ENCODE data around the gene PTPN12.
"Not testable (repeated sequence)": the region's sequence is repeated elsewhere in the genome, so short reads cannot be mapped to it uniquely, and the experiment has no call there.

PTPN12 gene

DNA sequence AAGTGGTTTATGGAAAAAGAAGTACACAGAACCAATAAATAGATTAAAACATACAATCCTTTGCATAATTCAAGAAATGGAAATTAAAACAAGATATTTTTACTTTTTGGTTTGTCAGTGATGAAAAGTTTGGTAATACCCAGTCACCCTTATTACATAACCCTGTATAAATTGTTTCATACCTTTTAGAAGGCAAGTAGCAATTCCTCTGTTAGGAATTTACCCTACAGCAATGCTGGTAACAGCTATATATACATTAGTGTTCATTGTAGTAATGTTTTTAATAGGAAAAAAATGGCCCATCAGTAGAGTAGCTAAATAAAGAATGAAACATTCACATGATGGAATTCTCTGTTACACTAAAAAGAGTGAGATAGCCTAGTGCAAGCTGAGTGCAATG lies 42.7 kb downstream of the PTPN12 start:
- no peak for DNase-seq (ENCODE audit: low read depth, low spot score)

- no peak for DNase-seq (ENCODE audit: low read depth, low spot score)
Observed at GRCh38 chr7:77580762-77581350, 43.8 kb downstream of the PTPN12 start.

GRCh38 chr7:77587272-77587671 lies 50.2 kb downstream of the PTPN12 start:
- no peak for DNase-seq (ENCODE audit: low read depth, low spot score)

- no peak for DNase-seq (ENCODE audit: low read depth, low spot score)
Observed at GRCh38 chr7:77600952-77601351, 63.9 kb downstream of the PTPN12 start.

GRCh38 chr7:77606562-77606961 lies 69.5 kb downstream of the PTPN12 start:
- no peak for DNase-seq (ENCODE audit: low read depth, low spot score)

DNA sequence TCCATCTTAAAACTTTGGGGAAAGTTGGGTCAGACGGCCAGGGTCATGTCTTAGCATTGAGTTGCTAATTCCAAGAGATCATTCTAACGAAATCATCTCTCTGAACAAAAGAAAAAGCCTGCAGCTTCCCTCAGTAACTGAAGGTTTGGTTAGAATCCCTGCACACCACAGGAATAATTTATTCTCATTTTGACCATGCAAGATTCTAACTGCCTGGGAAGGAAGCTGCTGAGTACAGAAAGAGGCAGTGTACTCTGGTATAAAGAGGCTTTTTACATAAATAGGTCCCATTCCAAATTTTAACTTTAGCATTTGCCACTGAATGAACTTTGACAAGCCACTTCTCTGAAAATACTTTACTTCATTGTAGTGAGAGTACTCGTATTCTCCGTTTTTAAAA lies 82.2 kb downstream of the PTPN12 start:
- DNase-seq (ENCODE audit: low read depth, low spot score): no peak

- no peak for DNase-seq (ENCODE audit: low read depth, low spot score)
Observed at GRCh38 chr7:77626586-77627308, 89.7 kb downstream of the PTPN12 start.

- no peak for DNase-seq (ENCODE audit: low read depth, low spot score)
Observed at GRCh38 chr7:77627309-77627676, 90.2 kb downstream of the PTPN12 start.

- no peak for DNase-seq (ENCODE audit: low read depth, low spot score)
Observed at GRCh38 chr7:77629797-77630196, 92.7 kb downstream of the PTPN12 start.

DNA sequence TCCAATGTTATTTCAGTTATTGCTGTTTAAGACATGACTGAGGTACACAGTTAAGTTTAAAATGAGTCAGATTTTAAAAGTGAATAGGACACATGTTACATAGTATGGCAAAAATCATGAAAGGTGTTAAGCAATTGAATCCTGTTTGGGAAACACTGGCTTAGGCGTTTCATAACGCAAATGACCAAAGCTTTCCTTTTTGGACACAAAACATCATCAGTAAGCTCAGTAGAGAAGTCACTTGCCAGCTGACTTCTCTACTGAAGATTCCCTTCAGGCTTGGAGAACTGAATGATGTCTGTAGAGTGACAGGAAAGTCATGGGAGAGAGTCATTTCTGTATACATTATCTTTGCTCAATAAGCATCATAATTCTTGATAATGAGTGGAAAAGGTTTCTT lies 94.7 kb downstream of the PTPN12 start:
- DNase-seq (ENCODE audit: low read depth, low spot score): no peak

GRCh38 chr7:77644774-77645173 lies 107.7 kb downstream of the PTPN12 start:
- no peak for DNase-seq (ENCODE audit: low read depth, low spot score)

GRCh38 chr7:77648742-77649338 lies 111.7 kb downstream of the PTPN12 start:
- no peak for DNase-seq (ENCODE audit: low read depth, low spot score)

GRCh38 chr7:77649716-77650349 lies 112.7 kb downstream of the PTPN12 start:
- DNase-seq (ENCODE audit: low read depth, low spot score): no peak

DNA sequence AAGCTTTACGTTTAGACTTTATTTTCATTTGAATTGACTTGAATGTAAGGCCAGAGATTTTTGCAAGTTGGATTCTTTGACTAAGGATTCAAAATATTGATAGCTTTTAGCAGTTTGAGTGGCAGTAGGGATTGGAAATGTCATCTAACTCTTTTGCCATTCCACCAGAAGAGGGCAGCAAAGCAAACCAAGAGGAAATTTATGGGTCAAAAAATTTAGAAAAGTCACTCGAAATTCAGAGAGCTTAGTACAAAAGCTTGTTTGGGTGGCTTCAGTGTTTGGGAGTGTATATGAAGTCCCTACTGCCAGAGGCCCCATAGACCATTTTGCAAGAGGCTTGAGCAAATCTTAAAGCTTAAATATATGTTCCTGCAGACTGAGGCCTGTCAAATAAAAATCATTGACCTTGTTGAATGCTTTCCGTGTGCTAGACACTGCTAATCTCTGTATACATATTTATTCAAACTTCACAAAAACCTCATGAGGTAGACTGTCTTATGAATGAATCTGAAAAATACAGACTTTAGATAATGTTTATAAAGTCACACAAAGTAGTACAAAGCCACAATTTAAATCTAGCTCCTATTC lies 114.6 kb downstream of the PTPN12 start:
- DNase-seq (ENCODE audit: low read depth, low spot score): peak; percentile 13

DNA sequence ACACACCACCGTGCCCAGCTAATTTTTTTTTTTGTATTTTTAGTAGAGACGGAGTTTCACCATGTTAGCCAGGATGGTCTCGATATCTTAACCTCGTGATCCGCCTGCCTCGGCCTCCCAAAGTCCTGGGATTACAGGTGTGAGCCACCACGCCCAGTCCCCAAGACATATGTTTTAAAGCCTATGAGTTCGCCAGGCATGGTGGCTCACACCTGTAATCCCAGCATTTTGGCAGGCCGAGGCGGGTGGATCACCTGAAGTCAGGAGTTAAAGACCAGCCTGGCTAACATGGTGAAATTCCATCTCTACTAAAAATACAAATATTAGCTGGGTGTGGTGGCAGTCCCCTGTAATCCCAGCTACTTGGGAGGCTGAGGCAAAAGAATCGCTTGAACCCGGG lies 115.7 kb downstream of the PTPN12 start:
- DNase-seq (ENCODE audit: low read depth, low spot score): not testable (repeated sequence)

DNA sequence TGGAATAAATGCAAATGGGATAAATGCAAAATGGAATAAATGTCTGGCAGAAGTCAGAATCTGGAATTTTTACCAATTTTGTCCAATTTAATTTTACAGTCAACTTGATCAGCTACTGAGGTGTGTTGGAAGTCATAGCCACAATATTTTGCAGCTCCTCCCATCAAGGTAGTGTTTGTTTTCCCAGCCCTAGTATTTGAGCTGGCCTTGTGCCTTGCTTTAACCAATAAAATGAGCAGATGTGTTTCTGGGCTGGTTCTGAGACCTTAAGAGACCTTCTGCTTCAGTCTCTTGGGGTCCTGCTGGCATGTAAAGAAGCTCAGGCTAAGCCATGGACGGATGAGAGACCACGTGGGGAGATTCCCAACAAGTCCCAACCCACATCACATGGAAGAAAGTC lies 116.5 kb downstream of the PTPN12 start:
- DNase-seq (ENCODE audit: low read depth, low spot score): no peak

- no peak for DNase-seq (ENCODE audit: low read depth, low spot score)
Observed at GRCh38 chr7:77655356-77655755, 118.3 kb downstream of the PTPN12 start.

GRCh38 chr7:77655836-77656455 lies 118.9 kb downstream of the PTPN12 start:
- no peak for DNase-seq (ENCODE audit: low read depth, low spot score)

- peak; percentile 17 for DNase-seq (ENCODE audit: low read depth, low spot score)
Observed at GRCh38 chr7:77657427-77658224, 120.5 kb downstream of the PTPN12 start.

- DNase-seq (ENCODE audit: low read depth, low spot score): no peak
Observed at GRCh38 chr7:77658928-77659327, 121.8 kb downstream of the PTPN12 start.

- DNase-seq (ENCODE audit: low read depth, low spot score): no peak
Observed at GRCh38 chr7:77661816-77662215, 124.7 kb downstream of the PTPN12 start.

Data from smooth muscle cell of the brain vasculature (primary cell).